Activated CD8-positive, alpha-beta memory T cell treated with anti-CD3 and anti-CD28 coated beads, Interleukin-2, amount 10 ng/mL, durations not matched to agents 7 days and 5 days (primary cell): Measurements from ENCODE around the gene FOXP3. TPM values are rescaled to one million over a fixed set of nuclear protein-coding genes. Genes with fewer than 3 reads are reported as not detected.

ENCODE experiments used
- total RNA-seq, 2 experiments: library from RNA; stranded (reverse); gene quantifications; one replicate each; pipeline ENCODE4 v1.2.3, GENCODE V29; 2021

Gene FOXP3
- total RNA-seq, 2 experiments from 2014 or later: 26.8 to 82.1 TPM

Other genes with a start within 250 kb of the FOXP3 start
- 10 to 100 TPM; 29.4 to 34.1 TPM for gene TFE3, start 221.4 kb downstream of the FOXP3 start, total RNA-seq
- 1 to 10 TPM; 6.9 to 7.9 TPM for gene CCDC120, start 205.7 kb downstream of the FOXP3 start, total RNA-seq
- 10 to 100 TPM; 21.4 to 21.6 TPM for gene PRAF2, start 190.7 kb downstream of the FOXP3 start, total RNA-seq
- 10 to 100 TPM; 34.8 to 50.5 TPM for gene WDR45, start 184.8 kb downstream of the FOXP3 start, total RNA-seq
- 10 to 100 TPM; 25.7 to 29.6 TPM for gene GPKOW, start 141.0 kb downstream of the FOXP3 start, total RNA-seq
- gene MAGIX, start 102.0 kb downstream of the FOXP3 start, total RNA-seq: 1 to 10 TPM; 1.1 to 2.0 TPM
- gene PLP2, start 92.8 kb downstream of the FOXP3 start, total RNA-seq: 10 to 100 TPM; 21.9 to 44.7 TPM
- gene PRICKLE3, start 78.3 kb downstream of the FOXP3 start, total RNA-seq: 10 to 100 TPM; 21.1 to 24.7 TPM
- 1 to 10 TPM; 1.9 to 3.9 TPM for gene SYP, start 64.5 kb downstream of the FOXP3 start, total RNA-seq
- gene CACNA1F, start 31.4 kb downstream of the FOXP3 start, total RNA-seq: 1 to 10 TPM in 1 of 2 experiments, under 1 TPM in 1; 0.19 to 1.3 TPM
- 10 to 100 TPM; 24.6 to 29.9 TPM for gene CCDC22, start 29.2 kb downstream of the FOXP3 start, total RNA-seq
- gene PPP1R3F, start 5.1 kb upstream of the FOXP3 start, total RNA-seq: 10 to 100 TPM; 13.9 to 14.4 TPM
- not detected for gene GAGE10, start 38.9 kb upstream of the FOXP3 start, total RNA-seq
- not detected for gene GAGE12J, start 57.3 kb upstream of the FOXP3 start, total RNA-seq
- not detected for gene GAGE13, start 66.9 kb upstream of the FOXP3 start, total RNA-seq